Measurements from ENCODE around the gene ERCC3. TPM values are rescaled to one million over a fixed set of nuclear protein-coding genes. Genes with fewer than 3 reads are reported as not detected.
A peak's percentile ranks its signal among the peaks of the same experiment; 100 is the strongest.

ERCC3 gene
- 10 to 100 TPM; 30.3 to 39.0 (median 34.5) TPM for total RNA-seq

DNA sequence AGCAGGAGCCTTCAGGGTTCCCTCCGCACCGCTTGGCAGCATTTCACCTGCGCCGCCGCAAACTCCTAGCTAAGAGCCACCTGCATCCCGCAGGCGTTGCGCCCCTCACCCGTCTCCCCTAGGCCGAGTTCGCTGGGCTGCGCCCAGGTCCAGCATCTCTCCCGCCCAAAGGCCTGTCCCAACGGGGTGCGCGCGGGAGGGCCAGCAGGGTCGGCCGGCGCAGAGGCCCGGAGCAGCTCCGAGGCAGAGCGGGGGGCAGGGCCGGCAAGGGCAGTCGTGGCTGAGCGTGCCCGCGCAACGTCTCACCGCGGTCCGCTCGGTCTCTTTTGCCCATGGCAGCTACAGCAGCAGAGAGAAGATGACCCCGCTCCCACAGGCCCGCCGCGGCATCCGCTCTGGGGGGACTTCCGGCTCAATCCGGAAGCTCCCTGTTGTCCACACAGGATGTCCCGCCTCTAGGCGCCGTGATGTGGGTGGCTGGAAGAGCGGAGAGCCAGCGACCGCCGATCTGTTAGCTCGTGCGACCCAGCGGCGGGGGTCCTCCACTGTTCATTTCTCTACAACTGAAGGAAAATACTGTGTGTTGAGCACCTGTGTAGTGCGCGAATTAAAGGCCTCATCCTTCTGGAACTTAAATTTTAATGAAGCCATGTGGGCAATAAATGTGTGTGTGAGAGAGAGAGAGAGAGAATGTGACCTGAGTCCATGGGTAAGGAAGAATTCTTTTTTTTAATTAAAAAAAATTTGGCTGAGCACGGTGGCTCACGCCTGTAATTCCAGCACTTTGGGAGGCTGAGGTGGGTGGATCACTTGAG, at the start of gene ERCC3:
TSS of gene ERCC3 (minus strand) at position 397 of the 815 bp plus-strand sequence. CDS start at position 334, 63 bp downstream.
- H3K9me3 ChIP-seq, result no peaks in the 10 kb centered on the region
- H3K27me3 ChIP-seq, result no peaks in the 10 kb centered on the region
- peak; percentile 77 for TF ChIP-seq POLR2AphosphoS5 (IDR thresholded peaks at IDR 0.05)
- TF ChIP-seq, protein P1, sequence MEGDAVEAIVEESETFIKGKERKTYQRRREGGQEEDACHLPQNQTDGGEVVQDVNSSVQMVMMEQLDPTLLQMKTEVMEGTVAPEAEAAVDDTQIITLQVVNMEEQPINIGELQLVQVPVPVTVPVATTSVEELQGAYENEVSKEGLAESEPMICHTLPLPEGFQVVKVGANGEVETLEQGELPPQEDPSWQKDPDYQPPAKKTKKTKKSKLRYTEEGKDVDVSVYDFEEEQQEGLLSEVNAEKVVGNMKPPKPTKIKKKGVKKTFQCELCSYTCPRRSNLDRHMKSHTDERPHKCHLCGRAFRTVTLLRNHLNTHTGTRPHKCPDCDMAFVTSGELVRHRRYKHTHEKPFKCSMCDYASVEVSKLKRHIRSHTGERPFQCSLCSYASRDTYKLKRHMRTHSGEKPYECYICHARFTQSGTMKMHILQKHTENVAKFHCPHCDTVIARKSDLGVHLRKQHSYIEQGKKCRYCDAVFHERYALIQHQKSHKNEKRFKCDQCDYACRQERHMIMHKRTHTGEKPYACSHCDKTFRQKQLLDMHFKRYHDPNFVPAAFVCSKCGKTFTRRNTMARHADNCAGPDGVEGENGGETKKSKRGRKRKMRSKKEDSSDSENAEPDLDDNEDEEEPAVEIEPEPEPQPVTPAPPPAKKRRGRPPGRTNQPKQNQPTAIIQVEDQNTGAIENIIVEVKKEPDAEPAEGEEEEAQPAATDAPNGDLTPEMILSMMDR (IDR thresholded peaks at IDR 0.05), result no peak
- TF ChIP-seq EP300 (IDR thresholded peaks at IDR 0.05), result no peak
- TF ChIP-seq POLR2A (IDR thresholded peaks at IDR 0.05), result peak; percentile 69 to 70
- H3K36me3 ChIP-seq, result peaks cover 0 to 39% of the 10 kb centered on the region in 2 donors
- peaks cover 0 to 22% (median 10%) of the 10 kb centered on the region in 3 donors for H3K4me1 ChIP-seq
- peak; percentile 92 for ATAC-seq
- WGBS, 2 donors (ENCODE audit: low coverage in 1 of 2), result 0% methylated on average over 2 of the region's 55 CpGs; no CpG with 5 or more reads in 1 of the 2 donors
- H3K27ac ChIP-seq, result peak within 1 kb of the TSS; percentile 65 to 89 (median 80)
- H3K4me3 ChIP-seq, result peak within 1 kb of the TSS; percentile 76

DNA sequence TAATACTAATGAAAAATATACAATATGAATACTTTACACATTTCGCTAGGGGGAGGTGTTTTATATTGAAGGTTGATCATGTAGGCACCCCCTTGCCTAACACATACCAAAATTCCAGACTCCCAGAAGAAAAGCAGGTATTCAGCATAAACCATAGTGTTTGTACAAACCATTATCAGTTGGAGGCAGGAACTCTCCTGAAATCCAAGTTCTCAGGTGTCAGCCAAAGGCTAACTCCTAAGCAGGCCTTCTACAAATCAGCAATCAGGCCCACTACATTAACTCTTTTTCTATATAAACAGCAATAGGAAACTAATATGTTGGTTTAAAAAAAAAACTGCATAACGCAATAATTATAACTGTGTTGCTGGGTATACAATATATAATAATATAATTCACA, 49.3 kb upstream of the ERCC3 start:
- no peaks in the 10 kb centered on the region for H3K9me3 ChIP-seq
- peaks cover 0 to 28% (median 0%) of the 10 kb centered on the region in 3 donors for H3K4me1 ChIP-seq
- peaks cover 0 to 15% of the 10 kb centered on the region in 2 donors for H3K36me3 ChIP-seq
- ATAC-seq, result no peak
- TF ChIP-seq EP300 (IDR thresholded peaks at IDR 0.05), result no peak
- TF ChIP-seq POLR2AphosphoS5 (IDR thresholded peaks at IDR 0.05), result no peak
- TF ChIP-seq POLR2A (IDR thresholded peaks at IDR 0.05), result no peak
- TF ChIP-seq, protein P1 (IDR thresholded peaks at IDR 0.05), result no peak
- H3K27me3 ChIP-seq, result no peaks in the 10 kb centered on the region
- WGBS, 2 donors (ENCODE audit: low coverage in 1 of 2), result 84 to 94% methylated on average over 2 of the region's 2 CpGs
- H3K27ac ChIP-seq, result no peak overlapping the region
- no peak overlapping the region for H3K4me3 ChIP-seq

DNA sequence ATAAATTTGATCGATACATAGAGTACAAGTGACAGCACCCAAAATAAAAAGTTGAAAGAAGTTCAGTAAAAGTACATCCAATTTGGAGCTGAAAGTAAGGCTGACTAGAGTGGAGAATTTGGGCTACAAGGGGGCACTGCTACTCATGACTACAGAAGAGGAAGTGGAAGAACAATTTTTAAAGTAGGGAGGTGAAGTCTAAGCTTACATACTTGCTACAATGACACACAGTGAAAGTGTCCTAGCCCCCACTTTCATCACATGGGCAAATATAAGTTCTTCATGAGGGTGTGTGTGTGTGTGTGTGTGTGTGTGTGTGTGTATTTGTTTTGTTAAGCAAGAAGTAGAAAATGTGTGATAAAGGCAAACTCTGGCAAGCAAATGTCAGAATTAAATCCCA, 48.2 kb upstream of the ERCC3 start:
- no peak overlapping the region for H3K4me3 ChIP-seq
- no peak for ATAC-seq
- TF ChIP-seq EP300 (IDR thresholded peaks at IDR 0.05) (no peak), POLR2AphosphoS5 (IDR thresholded peaks at IDR 0.05) (no peak), POLR2A (IDR thresholded peaks at IDR 0.05) (no peak)
- TF ChIP-seq, protein P1 (IDR thresholded peaks at IDR 0.05), result no peak
- WGBS, 2 donors (ENCODE audit: low coverage in 1 of 2), result 92 to 100% methylated on average over 1 of the region's 1 CpG
- H3K27me3 ChIP-seq, result no peaks in the 10 kb centered on the region
- no peaks in the 10 kb centered on the region for H3K9me3 ChIP-seq
- H3K27ac ChIP-seq, result no peak overlapping the region
- peaks cover 0 to 23% of the 10 kb centered on the region in 2 donors for H3K36me3 ChIP-seq
- peaks cover 0 to 24% (median 0%) of the 10 kb centered on the region in 3 donors for H3K4me1 ChIP-seq

DNA sequence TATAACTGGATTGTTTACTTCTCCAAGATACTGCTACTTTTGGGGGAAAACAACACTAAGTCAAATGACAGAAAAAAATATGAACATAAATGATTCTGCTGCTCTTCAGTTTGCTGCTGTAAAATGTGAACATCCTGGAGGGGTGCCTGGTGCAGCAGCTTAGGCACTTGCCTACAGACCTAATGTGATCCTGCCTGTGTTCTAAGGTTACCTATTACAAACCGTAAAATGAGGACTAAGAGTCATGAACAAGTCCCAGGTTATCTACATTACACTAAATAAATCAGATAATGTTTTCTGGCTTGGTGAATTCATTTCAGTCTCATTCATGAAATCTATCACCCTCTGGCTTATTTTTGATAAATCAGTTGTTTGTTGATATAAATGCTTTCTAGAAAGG, 38.4 kb upstream of the ERCC3 start:
- Histone ChIP-seq H3K4me3 (no peak overlapping the region), H3K27ac (no peak overlapping the region), H3K27me3 (no peaks in the 10 kb centered on the region), H3K4me1 (no peaks in the 10 kb centered on the region), H3K36me3 (peaks cover 0 to 87% of the 10 kb centered on the region in 2 donors), H3K9me3 (no peaks in the 10 kb centered on the region)
- TF ChIP-seq POLR2A (IDR thresholded peaks at IDR 0.05), result no peak
- no peak for TF ChIP-seq EP300 (IDR thresholded peaks at IDR 0.05)
- TF ChIP-seq, protein P1 (IDR thresholded peaks at IDR 0.05), result no peak
- TF ChIP-seq POLR2AphosphoS5 (IDR thresholded peaks at IDR 0.05), result no peak
- WGBS, 2 donors (ENCODE audit: low coverage in 1 of 2), result 89 to 100% methylated on average over 1 of the region's 1 CpG
- no peak for ATAC-seq

DNA sequence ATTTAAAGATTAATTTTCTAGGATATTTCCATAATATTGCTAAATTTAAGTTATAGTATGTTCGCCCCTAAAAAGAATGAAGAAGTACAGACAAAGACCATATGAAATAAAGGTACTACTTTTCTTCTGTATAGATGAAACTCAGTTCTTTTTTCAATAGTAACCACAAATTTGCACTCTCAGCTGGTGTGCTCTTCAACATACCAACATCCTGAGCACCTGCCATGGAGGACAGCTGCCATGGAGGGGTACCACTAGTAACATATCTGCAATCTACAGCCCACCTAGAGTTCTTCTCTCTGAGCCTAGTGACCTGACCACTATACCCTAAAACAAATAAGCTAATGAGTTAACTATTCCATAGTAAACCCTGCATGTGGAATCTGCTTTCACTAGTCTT, 36.8 kb upstream of the ERCC3 start:
- WGBS, 2 donors (ENCODE audit: low coverage in 1 of 2), result 93 to 100% methylated on average over 1 of the region's 1 CpG
- H3K36me3 ChIP-seq, result peaks cover 0 to 90% of the 10 kb centered on the region in 2 donors
- H3K4me1 ChIP-seq, result no peaks in the 10 kb centered on the region
- TF ChIP-seq EP300 (IDR thresholded peaks at IDR 0.05) (no peak), POLR2AphosphoS5 (IDR thresholded peaks at IDR 0.05) (no peak), POLR2A (IDR thresholded peaks at IDR 0.05) (no peak)
- TF ChIP-seq, protein P1 (IDR thresholded peaks at IDR 0.05), result no peak
- H3K9me3 ChIP-seq, result no peaks in the 10 kb centered on the region
- no peak overlapping the region for H3K4me3 ChIP-seq
- no peak for ATAC-seq
- H3K27ac ChIP-seq, result no peak overlapping the region
- no peaks in the 10 kb centered on the region for H3K27me3 ChIP-seq

All from gastroesophageal sphincter (tissue), 4 donors.